AG10803 (cell line): ENCODE results near the gene SYT9.

Experiments used
- DNase-seq: peaks from one replicate; pipeline ENCODE4 v3.0.0; 2010; ENCODE audit warnings: low read depth
- H3K4me3 ChIP-seq: 2 replicates; pipeline ENCODE4 v1.5.1; 2011; ENCODE audit warnings: mild to moderate bottlenecking, low read length, control low read depth
- CTCF ChIP-seq: conservative IDR thresholded peaks from 2 replicates; pipeline ENCODE4 v1.5.1; 2011; ENCODE audit warnings: mild to moderate bottlenecking, low read length, control low read depth, inconsistent platforms

Gene SYT9

GRCh38 chr11:7418906-7419305 lies 167.2 kb downstream of the SYT9 start:
- DNase-seq: no peak
- TF ChIP-seq CTCF: no peak
- no peak overlapping the region for H3K4me3 ChIP-seq

GRCh38 chr11:7421136-7421535 lies 169.4 kb downstream of the SYT9 start:
- no peak overlapping the region for H3K4me3 ChIP-seq
- no peak for DNase-seq
- no peak for TF ChIP-seq CTCF

- no peak overlapping the region for H3K4me3 ChIP-seq
- no peak for TF ChIP-seq CTCF
- DNase-seq: no peak
Observed at GRCh38 chr11:7422544-7423331, 171.0 kb downstream of the SYT9 start.

GRCh38 chr11:7423946-7424345 lies 172.2 kb downstream of the SYT9 start:
- DNase-seq: no peak
- no peak overlapping the region for H3K4me3 ChIP-seq
- no peak for TF ChIP-seq CTCF

- no peak overlapping the region for H3K4me3 ChIP-seq
- no peak for TF ChIP-seq CTCF
- no peak for DNase-seq
Observed at GRCh38 chr11:7427733-7428132, 176.0 kb downstream of the SYT9 start.

- no peak for DNase-seq
- TF ChIP-seq CTCF: no peak
- no peak overlapping the region for H3K4me3 ChIP-seq
Observed at GRCh38 chr11:7428196-7428595, 176.5 kb downstream of the SYT9 start.

- TF ChIP-seq CTCF: no peak
- no peak overlapping the region for H3K4me3 ChIP-seq
- DNase-seq: no peak
Observed at GRCh38 chr11:7430496-7430895, 178.8 kb downstream of the SYT9 start.
